GM23248 (cell line): Measurements from ENCODE around the gene ZNF669.

Experiments
- EZH2 ChIP-seq: fragments of 200-600 bp; sonication (generic); IDR thresholded peaks from 2 replicates; pipeline ENCODE4 v1.6.1; 2018; ENCODE audit warnings: antibody characterized with exemption, mild to moderate bottlenecking; ENCODE audit not compliant: insufficient read depth, poor library complexity, severe bottlenecking
- EZH2phosphoT487 ChIP-seq: fragments of 200-600 bp; sonication (generic); IDR thresholded peaks from 2 replicates; pipeline ENCODE4 v1.6.1; 2018; ENCODE audit warnings: antibody characterized with exemption, moderate library complexity, mild to moderate bottlenecking, low read depth; ENCODE audit not compliant: insufficient read depth

- TF ChIP-seq EZH2phosphoT487: no peak
- no peak for TF ChIP-seq EZH2
Observed at GRCh38 chr1:247121382-247121781, 17.2 kb upstream of the ZNF669 start.
